Ishikawa (cell line): ENCODE measurements around the gene MACROD2.

ENCODE experiments used
- CREB1 ChIP-seq: IDR thresholded peaks from 2 replicates; pipeline ENCODE4 v1.6.1; 2012; ENCODE audit warnings: low read depth
- EGR1 ChIP-seq: IDR thresholded peaks from 2 replicates; pipeline ENCODE4 v1.6.1; 2012
- MAX ChIP-seq: IDR thresholded peaks from 2 replicates; pipeline ENCODE4 v1.6.1; 2012
- USF1 ChIP-seq: IDR thresholded peaks from 2 replicates; pipeline ENCODE4 v1.6.1; 2012

- TF ChIP-seq MAX (no peak), USF1 (no peak), CREB1 (no peak), EGR1 (no peak)
These were observed 2012.6 kb downstream of the MACROD2 start for GRCh38 chr20:16007962-16008361.
